Activated T-cell treated with anti-CD3 and anti-CD28 coated beads, Interleukin-2, amount 50 U/mL, for 24 hours (primary cell): Measurements from ENCODE around the gene SHC2.
"Not testable (repeated sequence)": the region's sequence is repeated elsewhere in the genome, so short reads cannot be mapped to it uniquely, and the experiment has no call there.

Experiments
- DNase-seq: peaks from one replicate; pipeline ENCODE4 v3.0.0-alpha.2; 2020
- H3K27ac Mint-ChIP-seq: 2 replicates; pipeline ENCODE4 v1.8.0; 2020; ENCODE audit warnings: mild to moderate bottlenecking, mixed read lengths
- H3K27me3 Mint-ChIP-seq: 2 replicates; pipeline ENCODE4 v1.8.0; 2020; ENCODE audit warnings: mixed read lengths
- H3K36me3 Mint-ChIP-seq: 2 replicates; pipeline ENCODE4 v1.8.0; 2020; ENCODE audit warnings: low read depth, mixed read lengths
- H3K4me1 Mint-ChIP-seq: 2 replicates; pipeline ENCODE4 v1.8.0; 2020; ENCODE audit warnings: low read depth, mixed read lengths
- H3K4me3 Mint-ChIP-seq: 2 replicates; pipeline ENCODE4 v1.8.0; 2020; ENCODE audit warnings: mild to moderate bottlenecking, moderate library complexity, mixed read lengths
- H3K9me3 Mint-ChIP-seq: 2 replicates; pipeline ENCODE4 v1.8.0; 2020; ENCODE audit warnings: mixed read lengths

Gene SHC2

DNA sequence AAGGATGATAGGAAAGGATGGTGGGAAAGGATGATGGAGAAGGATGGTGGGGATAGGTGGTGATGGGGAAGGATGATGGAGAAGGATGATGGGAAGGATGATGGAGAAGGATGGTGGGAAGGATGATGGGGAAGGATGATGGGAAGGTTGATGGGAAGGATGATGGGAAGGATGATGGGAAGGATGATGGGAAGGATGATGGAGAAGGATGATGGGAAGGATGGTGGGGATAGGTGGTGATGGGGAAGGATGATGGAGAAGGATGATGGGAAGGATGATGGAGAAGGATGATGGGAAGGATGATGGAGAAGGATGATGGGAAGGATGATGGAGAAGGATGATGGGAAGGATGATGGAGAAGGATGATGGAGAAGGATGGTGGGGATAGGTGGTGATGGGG is 67.3 kb downstream of the SHC2 start:
- not testable (repeated sequence) for H3K36me3 Mint-ChIP-seq, H3K27me3 Mint-ChIP-seq, H3K4me1 Mint-ChIP-seq, H3K4me3 Mint-ChIP-seq, H3K27ac Mint-ChIP-seq, DNase-seq
- peaks cover 10% of the 10 kb centered on the region for H3K9me3 Mint-ChIP-seq

DNA sequence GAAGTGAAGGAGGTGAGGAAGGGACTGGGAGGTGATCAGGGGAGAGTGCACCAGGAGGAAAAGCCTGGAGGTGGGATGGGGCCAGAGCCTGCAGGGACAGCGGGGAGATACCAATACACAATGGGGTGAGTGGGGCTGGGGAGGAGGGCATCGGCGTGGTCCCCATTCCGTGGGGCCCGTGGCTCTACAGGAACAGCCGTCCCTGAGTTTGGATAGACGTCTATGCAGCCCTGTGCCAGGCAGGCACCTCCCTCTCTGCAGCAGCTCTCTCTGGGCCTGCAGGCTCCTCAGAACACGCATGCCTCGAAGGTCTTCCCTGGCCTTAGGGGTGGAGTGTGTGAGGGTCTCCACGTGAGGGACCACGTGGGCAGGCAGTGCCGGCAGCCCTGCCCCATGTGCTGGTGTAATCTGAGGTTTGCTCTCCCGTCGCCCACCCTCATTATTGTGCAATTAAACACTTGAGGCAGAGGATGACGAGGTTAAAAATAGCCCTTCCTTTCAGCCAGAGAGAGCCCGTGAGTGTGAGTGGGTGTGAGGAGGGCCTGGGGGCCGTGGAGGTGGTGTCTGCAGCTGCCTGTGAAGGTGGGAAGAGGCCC is 68.4 kb downstream of the SHC2 start:
- H3K27me3 Mint-ChIP-seq: peaks cover 11% of the 10 kb centered on the region
- H3K4me1 Mint-ChIP-seq: peaks cover 6% of the 10 kb centered on the region
- no peak overlapping the region for H3K4me3 Mint-ChIP-seq
- DNase-seq: no peak
- H3K9me3 Mint-ChIP-seq: peaks cover 10% of the 10 kb centered on the region
- H3K36me3 Mint-ChIP-seq: no peaks in the 10 kb centered on the region
- H3K27ac Mint-ChIP-seq: no peak overlapping the region

DNA sequence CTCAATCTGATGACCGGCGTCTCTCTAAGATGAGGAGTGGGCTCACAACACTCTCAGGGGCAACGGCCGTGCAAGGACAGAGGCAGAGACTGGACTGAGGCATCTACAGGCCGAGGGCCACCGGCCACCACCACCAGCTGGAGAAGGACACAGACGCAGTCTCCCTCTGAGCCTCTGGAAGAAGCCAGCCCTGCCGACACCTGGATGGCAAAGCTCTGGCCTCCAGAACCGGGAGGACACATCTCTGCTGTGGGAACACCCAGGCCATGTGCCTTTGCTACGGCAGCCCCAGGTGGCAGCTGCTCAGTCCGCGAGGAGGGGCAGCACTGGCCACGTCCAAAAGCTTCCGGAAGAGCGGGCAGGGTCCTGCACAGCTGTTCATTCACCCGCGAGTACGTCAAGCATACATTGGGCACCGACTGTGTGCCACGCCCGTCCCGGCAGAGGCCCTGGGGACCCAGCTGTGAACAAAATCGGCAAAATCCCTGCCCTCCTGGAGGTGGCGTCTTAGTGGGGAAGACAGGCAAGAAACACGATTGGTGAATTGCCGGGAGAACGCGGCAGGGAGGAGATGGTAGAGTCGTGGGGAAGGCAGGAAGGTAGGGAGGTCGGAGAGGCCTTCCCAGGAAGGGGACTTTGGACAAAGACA is 69.0 kb downstream of the SHC2 start:
- Mint-ChIP-seq H3K27me3 (peaks cover 15% of the 10 kb centered on the region), H3K36me3 (no peaks in the 10 kb centered on the region), H3K27ac (no peak overlapping the region), H3K4me1 (peaks cover 6% of the 10 kb centered on the region), H3K4me3 (no peak overlapping the region), H3K9me3 (peaks cover 10% of the 10 kb centered on the region)
- no peak for DNase-seq

DNA sequence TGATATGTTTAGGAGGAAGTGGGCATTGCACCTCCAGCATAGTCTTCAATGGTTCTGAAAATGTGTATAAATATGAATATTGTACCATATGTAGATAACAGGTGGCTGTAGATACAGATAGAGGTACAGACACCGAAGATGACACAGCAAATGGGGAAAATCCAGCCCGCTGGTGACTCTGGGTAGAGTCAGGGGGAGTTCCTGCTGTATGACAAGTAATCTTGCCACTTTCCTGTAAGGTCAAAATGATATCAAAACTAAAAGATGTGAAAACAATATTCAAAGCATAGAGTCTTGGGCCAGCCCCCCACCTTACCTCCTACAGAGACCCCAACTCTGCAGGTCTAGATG is 69.7 kb downstream of the SHC2 start:
- DNase-seq: no peak
- H3K36me3 Mint-ChIP-seq: no peaks in the 10 kb centered on the region
- no peak overlapping the region for H3K27ac Mint-ChIP-seq
- no peak overlapping the region for H3K4me3 Mint-ChIP-seq
- H3K27me3 Mint-ChIP-seq: peaks cover 21% of the 10 kb centered on the region
- H3K9me3 Mint-ChIP-seq: peaks cover 10% of the 10 kb centered on the region
- H3K4me1 Mint-ChIP-seq: peaks cover 6% of the 10 kb centered on the region

- Mint-ChIP-seq H3K27ac (no peak overlapping the region), H3K36me3 (no peaks in the 10 kb centered on the region), H3K4me1 (peaks cover 6% of the 10 kb centered on the region), H3K9me3 (peaks cover 8% of the 10 kb centered on the region), H3K27me3 (peaks cover 27% of the 10 kb centered on the region), H3K4me3 (no peak overlapping the region)
- no peak for DNase-seq
These were observed 70.2 kb downstream of the SHC2 start for GRCh38 chr19:390386-391206.

DNA sequence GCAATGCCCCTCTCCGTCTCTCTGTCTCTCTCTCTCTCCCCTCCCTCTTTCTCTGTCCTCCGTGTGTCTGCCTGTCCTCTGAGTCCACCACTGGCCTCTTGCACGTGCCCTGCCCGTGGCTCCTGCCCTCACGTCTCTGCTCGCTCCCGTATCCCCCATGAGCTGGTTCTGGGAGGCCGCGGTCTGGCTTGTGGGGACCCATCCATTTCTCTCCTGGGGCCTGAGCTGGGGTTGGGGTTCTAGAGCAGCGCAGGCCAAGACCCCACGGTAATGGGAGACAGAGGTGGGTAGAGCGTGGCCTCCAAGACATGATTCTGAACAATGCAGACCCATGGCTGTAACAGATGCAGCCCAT is 70.9 kb downstream of the SHC2 start:
- Mint-ChIP-seq H3K27ac (no peak overlapping the region), H3K9me3 (peaks cover 5% of the 10 kb centered on the region), H3K4me1 (peaks cover 6% of the 10 kb centered on the region), H3K36me3 (no peaks in the 10 kb centered on the region), H3K4me3 (no peak overlapping the region), H3K27me3 (peaks cover 33% of the 10 kb centered on the region)
- DNase-seq: no peak

DNA sequence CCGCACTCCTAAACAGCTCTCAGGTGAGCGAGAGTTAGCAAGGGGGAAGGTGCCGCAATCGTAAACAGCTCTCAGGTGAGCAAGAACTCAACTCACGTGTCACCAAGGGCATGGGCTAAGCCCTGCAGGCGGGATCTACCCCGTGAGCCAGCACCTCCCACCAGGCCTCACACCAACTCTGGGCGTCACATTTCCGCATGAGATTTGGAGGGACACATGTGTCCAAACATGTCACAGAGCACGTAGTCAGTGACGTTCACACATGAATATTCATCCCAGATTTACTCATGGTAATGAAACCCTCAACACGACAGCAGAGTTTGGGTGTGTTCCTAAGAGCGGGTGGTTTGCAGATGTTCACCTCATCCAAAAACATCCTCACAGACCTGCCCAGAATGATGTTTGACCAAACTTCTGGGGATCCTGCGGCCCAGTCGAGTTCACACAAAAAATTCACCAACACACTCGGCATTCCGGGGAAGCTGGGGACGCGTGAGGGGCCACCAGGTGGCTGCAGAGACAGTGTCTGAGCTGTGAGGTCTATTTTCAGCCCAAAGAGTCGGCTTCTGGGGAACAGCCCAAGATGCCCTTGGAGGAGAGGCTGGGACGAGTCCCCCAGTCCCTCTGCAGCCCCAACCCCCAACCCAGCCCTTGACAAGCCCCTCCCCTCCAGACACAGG is 71.4 kb downstream of the SHC2 start:
- Mint-ChIP-seq H3K4me3 (no peak overlapping the region), H3K9me3 (peaks cover 5% of the 10 kb centered on the region), H3K27me3 (peaks cover 37% of the 10 kb centered on the region), H3K4me1 (peaks cover 7% of the 10 kb centered on the region), H3K27ac (no peak overlapping the region), H3K36me3 (no peaks in the 10 kb centered on the region)
- DNase-seq: no peak

GRCh38 chr19:388691-389090 is 72.1 kb downstream of the SHC2 start:
- Mint-ChIP-seq H3K4me3 (no peak overlapping the region), H3K27ac (no peak overlapping the region), H3K4me1 (peaks cover 14% of the 10 kb centered on the region)

GRCh38 chr19:387777-388176 is 73.1 kb downstream of the SHC2 start:
- Mint-ChIP-seq H3K4me1 (peaks cover 23% of the 10 kb centered on the region), H3K4me3 (no peak overlapping the region), H3K27me3 (peaks cover 49% of the 10 kb centered on the region), H3K9me3 (no peaks in the 10 kb centered on the region), H3K27ac (no peak overlapping the region), H3K36me3 (no peaks in the 10 kb centered on the region)
- no peak for DNase-seq

More at GRCh38 chr19:388691-389090, 72.1 kb downstream of the SHC2 start:
- no peak for DNase-seq
- Mint-ChIP-seq H3K27me3 (peaks cover 44% of the 10 kb centered on the region), H3K36me3 (no peaks in the 10 kb centered on the region), H3K9me3 (peaks cover 5% of the 10 kb centered on the region)

- H3K27ac Mint-ChIP-seq, H3K36me3 Mint-ChIP-seq, DNase-seq, H3K4me3 Mint-ChIP-seq, H3K9me3 Mint-ChIP-seq: not testable (repeated sequence)
- Mint-ChIP-seq H3K27me3 (peaks cover 49% of the 10 kb centered on the region), H3K4me1 (peaks cover 26% of the 10 kb centered on the region)
These were observed 74.1 kb downstream of the SHC2 start for GRCh38 chr19:386632-387301.

- peaks cover 26% of the 10 kb centered on the region for H3K4me1 Mint-ChIP-seq
- not testable (repeated sequence) for H3K4me3 Mint-ChIP-seq, H3K9me3 Mint-ChIP-seq, H3K27ac Mint-ChIP-seq, DNase-seq, H3K36me3 Mint-ChIP-seq
- H3K27me3 Mint-ChIP-seq: peaks cover 49% of the 10 kb centered on the region
These were observed 74.6 kb downstream of the SHC2 start for GRCh38 chr19:386189-386588.

GRCh38 chr19:384799-385169 is 76.0 kb downstream of the SHC2 start:
- H3K27me3 Mint-ChIP-seq: peaks cover 49% of the 10 kb centered on the region
- no peaks in the 10 kb centered on the region for H3K36me3 Mint-ChIP-seq

GRCh38 chr19:383922-384798 is 76.7 kb downstream of the SHC2 start:
- no peak for DNase-seq
- H3K36me3 Mint-ChIP-seq: no peaks in the 10 kb centered on the region
- peaks cover 49% of the 10 kb centered on the region for H3K27me3 Mint-ChIP-seq
- H3K27ac Mint-ChIP-seq: no peak overlapping the region
- H3K4me3 Mint-ChIP-seq: no peak overlapping the region
- peaks cover 25% of the 10 kb centered on the region for H3K4me1 Mint-ChIP-seq
- peaks cover 3% of the 10 kb centered on the region for H3K9me3 Mint-ChIP-seq

More at GRCh38 chr19:384799-385169, 76.0 kb downstream of the SHC2 start:
- H3K9me3 Mint-ChIP-seq: peaks cover 3% of the 10 kb centered on the region
- H3K27ac Mint-ChIP-seq: no peak overlapping the region
- peaks cover 25% of the 10 kb centered on the region for H3K4me1 Mint-ChIP-seq
- no peak for DNase-seq
- H3K4me3 Mint-ChIP-seq: no peak overlapping the region
